HepG2 (cell line): ENCODE results near the gene CYB5B.

ENCODE experiments used
- RXRA ChIP-seq: sonication (generic); formaldehyde crosslinking; IDR thresholded peaks from 2 replicates; pipeline ENCODE4 v1.5.1; 2020; ENCODE audit warnings: missing genetic modification reagents
- SETDB1 ChIP-seq: sonication (generic); formaldehyde crosslinking; IDR thresholded peaks from 2 replicates; pipeline ENCODE4 v1.5.1; 2020; ENCODE audit warnings: missing genetic modification reagents, mild to moderate bottlenecking, borderline replicate concordance
- TCF7 ChIP-seq: sonication (generic); IDR thresholded peaks from 2 replicates; pipeline ENCODE4 v1.6.1; 2016; ENCODE audit warnings: antibody characterized with exemption, low read depth

- TF ChIP-seq TCF7, result no peak
- TF ChIP-seq SETDB1, result no peak
- TF ChIP-seq RXRA (CRISPR knock-in tag), result no peak
Measured at GRCh38 chr16:69405326-69405725, 19.1 kb upstream of the CYB5B start.
